GM12878 (cell line): ENCODE results near the gene TSHZ2. TPM values are rescaled to one million over a fixed set of nuclear protein-coding genes. Genes with fewer than 3 reads are reported as not detected.
"Not testable (repeated sequence)": the region's sequence is repeated elsewhere in the genome, so short reads cannot be mapped to it uniquely, and the experiment has no call there.

Source experiments
- ATAC-seq: fragments of 200-7000 bp; cut with Tn5 transposase; 3 replicates; pipeline ENCODE4 v1.9.1; 2020; ENCODE audit warnings: mild to moderate bottlenecking, moderate library complexity
- BruUV-seq: library from RNA; stranded (reverse); fragments of 400-500 nt; replicated peaks from 2 replicates; lab custom pipeline; 2021; lab: Mats Ljungman, UMichigan
- CTCF ChIA-PET: fragments of 300-600 bp; sonication (Branson Sonifier 250); formaldehyde crosslinking; extraction: SDS; loops from one replicate; lab custom pipeline; 2021; ENCODE audit warnings: inconsistent platforms; lab: Yijun Ruan, JAX
- POLR2A ChIA-PET: fragments of 350-600 bp; formaldehyde crosslinking; extraction: SDS; loops from one replicate; lab custom pipeline; 2021; ENCODE audit warnings: inconsistent platforms; lab: Charles Lee
- RAD21 ChIA-PET: fragments of 300-600 bp; sonication (Branson Sonifier 250); formaldehyde crosslinking; loops from one replicate; lab custom pipeline; 2023; ENCODE audit warnings: antibody characterized with exemption; ENCODE audit not compliant: unreplicated experiment; lab: Charles Lee
- SMC1A ChIA-PET: fragments of 300-600 bp; sonication (Branson Sonifier 250); formaldehyde crosslinking; loops from one replicate; lab custom pipeline; 2023; ENCODE audit not compliant: unreplicated experiment, uncharacterized antibody; lab: Charles Lee
- DNase-seq: peaks from one replicate; pipeline ENCODE4 v3.0.0-alpha.2; 2011; ENCODE audit warnings: low read depth, low spot score
- FAIRE-seq: peaks from 3 replicates; lab custom pipeline; 2011; peaks lifted over from hg19 to GRCh38; lab: Jason Lieb, UNC
- H2AFZ ChIP-seq: 2 replicates; pipeline ENCODE4 v1.6.0; 2011; ENCODE audit warnings: low read depth, low read length, control low read depth; ENCODE audit not compliant: control insufficient read depth
- H3K27ac ChIP-seq: 2 replicates; pipeline ENCODE4 v1.5.1; 2011; ENCODE audit warnings: control low read depth; ENCODE audit not compliant: control insufficient read depth, insufficient read depth
- H3K27me3 ChIP-seq, 2 experiments: replicated peaks in 1 of 2; 2 replicates each; pipeline versions ENCODE4 v1.6.0 to v1.6.1; 2011; ENCODE audit warnings: low read length in 1 of 2; ENCODE audit not compliant: control insufficient read depth in 2 of 2, insufficient read depth in 2 of 2
- H3K36me3 ChIP-seq, 2 experiments: 2 replicates each; pipeline ENCODE4 v1.5.1; 2011; ENCODE audit warnings: low read length in 1 of 2; ENCODE audit not compliant: control insufficient read depth in 2 of 2, insufficient read depth in 2 of 2
- H3K4me1 ChIP-seq: 2 replicates; pipeline ENCODE4 v1.6.1; 2011; ENCODE audit warnings: mild to moderate bottlenecking, low read length, moderate library complexity, mixed read lengths; ENCODE audit not compliant: control insufficient read depth, insufficient read depth
- H3K4me2 ChIP-seq: 2 replicates; pipeline ENCODE4 v1.6.0; 2011; ENCODE audit warnings: control low read depth; ENCODE audit not compliant: control insufficient read depth, insufficient read depth
- H3K4me3 ChIP-seq: fragments of 200-600 bp; sonication (generic); 2 replicates; pipeline ENCODE4 v1.5.1; 2016
- H3K79me2 ChIP-seq: 2 replicates; pipeline ENCODE4 v1.6.0; 2011; ENCODE audit warnings: low read length; ENCODE audit not compliant: control insufficient read depth, insufficient read depth
- H3K9ac ChIP-seq: 2 replicates; pipeline ENCODE4 v1.8.0; 2011; ENCODE audit warnings: low read length, control low read depth, mixed read lengths; ENCODE audit not compliant: control insufficient read depth, insufficient read depth
- H3K9me3 ChIP-seq: replicated peaks from 3 replicates; pipeline ENCODE4 v1.5.1; 2011; ENCODE audit warnings: mild to moderate bottlenecking, low read length; ENCODE audit not compliant: control insufficient read depth, insufficient read depth
- H4K20me1 ChIP-seq: 2 replicates; pipeline ENCODE4 v1.6.0; 2011; ENCODE audit not compliant: control insufficient read depth, insufficient read depth
- NR2C2 ChIP-seq: IDR thresholded peaks from 2 replicates; pipeline ENCODE4 v1.6.1; 2011; ENCODE audit warnings: borderline replicate concordance, low read depth; ENCODE audit not compliant: control insufficient read depth, insufficient read length
- SMARCA5 ChIP-seq: fragments of 450-650 bp; IDR thresholded peaks from 2 replicates; pipeline ENCODE4 v1.6.1; 2017; ENCODE audit warnings: mild to moderate bottlenecking
- TCF7 ChIP-seq: IDR thresholded peaks from 2 replicates; pipeline ENCODE4 v1.6.1; 2014; ENCODE audit warnings: antibody characterized with exemption, borderline replicate concordance
- ZNF24 ChIP-seq: fragments of 450-650 bp; IDR thresholded peaks from 2 replicates; pipeline ENCODE4 v1.6.1; 2017; ENCODE audit warnings: antibody characterized with exemption, mild to moderate bottlenecking
- WGBS: methylation state at CpG from one replicate; pipeline ENCODE4 v1.1.6; 2016; ENCODE audit warnings: low lambda C conversion rate; ENCODE audit not compliant: insufficient replicate concordance, insufficient coverage; ENCODE audit errors: missing lambda C conversion rate; 5-methylcytosine and 5-hydroxymethylcytosine counted together
- in situ Hi-C: fragments of 300-500 bp; cut with MboI; formaldehyde crosslinking; loops from 9 replicates; pipeline ENCODE4 v1.14.3; 2018; ENCODE audit warnings: mixed read lengths
- intact Hi-C: fragments of 100-400 bp; cut with micrococcal nuclease; formaldehyde crosslinking; loops from one replicate; pipeline ENCODE4 v1.14.2; 2022; ENCODE audit not compliant: unreplicated experiment
- polyA plus RNA-seq, 11 experiments: library from polyadenylated mRNA; depleted of rRNA in 4 of 11; unstranded in 6 of 11; stranded (reverse) in 5 of 11; fragments of >200 nt; fragmentation: Nextera tagmentation in 4 of 11; fragmentation: Illumina TruSeq in 1 of 11; extraction: Ambion mirVana in 4 of 11; extraction: Trizol in 1 of 11; gene quantifications; 1 replicate in 1 of 11; 2 replicates in 10 of 11; pipeline versions ENCODE4 v1.2.1 to v1.2.3, GENCODE V29; 2011 to 2016; ENCODE audit warnings: inconsistent platforms in 2 of 11, missing spikeins in 2 of 11, low read depth in 1 of 11
- total RNA-seq, 4 experiments: library from RNA; depleted of rRNA in 3 of 4; stranded (reverse); fragments of >200 nt in 3 of 4; fragmentation: Illumina TruSeq in 1 of 4; extraction: Trizol in 1 of 4; gene quantifications; 2 replicates each; pipeline versions ENCODE4 v1.2.1 to v1.2.3, GENCODE V29; 2013 to 2021

TSHZ2 gene
- total and polyA plus RNA-seq, 10 of the 15 experiments (the other 5 are each of a cell fraction or from before 2014, with no cell fraction given): 0.01 to 0.86 (median 0.13) TPM; not detected in 2

DNA sequence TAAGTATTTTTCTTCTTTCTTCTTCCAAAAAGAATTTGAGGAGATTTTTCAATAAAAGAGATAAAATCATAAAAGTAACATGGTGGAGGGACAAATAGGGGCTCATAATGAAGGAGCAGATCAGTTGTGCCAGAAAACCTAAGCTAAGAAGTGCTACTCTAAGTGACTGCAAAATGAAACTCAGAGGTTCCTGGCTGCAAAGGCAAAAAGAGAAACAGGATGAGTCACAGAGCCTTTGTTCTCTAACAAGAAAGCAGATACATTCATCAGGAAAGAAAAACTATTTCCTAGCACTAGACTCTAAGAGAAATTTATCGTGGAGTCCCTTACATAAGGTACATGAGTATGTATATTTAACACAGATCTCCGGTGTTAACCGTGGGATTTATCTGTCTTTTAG, 49.8 kb downstream of the TSHZ2 start:
- ATAC-seq (peak; percentile 90), FAIRE-seq (no peak), DNase-seq (no peak)
- Histone ChIP-seq H3K4me1 (no peaks in the 10 kb centered on the region), H3K4me2 (no peak overlapping the region), H3K79me2 (no peaks in the 10 kb centered on the region), H3K27me3 (no peaks in the 10 kb centered on the region; a peak in 1 of 4 replicates), H3K9me3 (no peaks in the 10 kb centered on the region), H2AFZ (no peak overlapping the region), H3K4me3 (no peak overlapping the region), H4K20me1 (no peaks in the 10 kb centered on the region), H3K9ac (no peak overlapping the region), H3K27ac (no peak overlapping the region), H3K36me3 (no peaks in the 10 kb centered on the region)
- 1% methylated on average over 3 of the region's 3 CpGs for WGBS
- 0 out of 2 replicates have a peak, but pooled peaks have one; percentile 10 for TF ChIP-seq ZNF24
- TF ChIP-seq TCF7: no peak
- TF ChIP-seq SMARCA5: peak; percentile 21; the same call in 1 of the 2 replicates
- ChIA-PET RAD21 (interaction anchor here (1.0 to 1.6 kb wide), 5 partner anchors 11 to 49 kb away, joined by 3 to 13 read pairs (median 4); no protein-coding TSS in a partner anchor), POLR2A (interaction anchor here (1.0 to 1.2 kb wide), 2 partner anchors 18 to 20 kb away, joined by 3 to 6 read pairs; no protein-coding TSS in a partner anchor), SMC1A (interaction anchor here (0.7 to 2.2 kb wide), 7 partner anchors 9 to 74 kb away, joined by 3 to 14 read pairs (median 5); no protein-coding TSS in a partner anchor), CTCF (interaction anchor here (0.7 to 1.3 kb wide), 4 partner anchors 8 to 166 kb away, joined by 3 to 8 read pairs (median 4); no protein-coding TSS in a partner anchor)
- in situ Hi-C loops (no loop called here), intact Hi-C loops (no loop called here)
- no TSS peak for BruUV-seq

DNA sequence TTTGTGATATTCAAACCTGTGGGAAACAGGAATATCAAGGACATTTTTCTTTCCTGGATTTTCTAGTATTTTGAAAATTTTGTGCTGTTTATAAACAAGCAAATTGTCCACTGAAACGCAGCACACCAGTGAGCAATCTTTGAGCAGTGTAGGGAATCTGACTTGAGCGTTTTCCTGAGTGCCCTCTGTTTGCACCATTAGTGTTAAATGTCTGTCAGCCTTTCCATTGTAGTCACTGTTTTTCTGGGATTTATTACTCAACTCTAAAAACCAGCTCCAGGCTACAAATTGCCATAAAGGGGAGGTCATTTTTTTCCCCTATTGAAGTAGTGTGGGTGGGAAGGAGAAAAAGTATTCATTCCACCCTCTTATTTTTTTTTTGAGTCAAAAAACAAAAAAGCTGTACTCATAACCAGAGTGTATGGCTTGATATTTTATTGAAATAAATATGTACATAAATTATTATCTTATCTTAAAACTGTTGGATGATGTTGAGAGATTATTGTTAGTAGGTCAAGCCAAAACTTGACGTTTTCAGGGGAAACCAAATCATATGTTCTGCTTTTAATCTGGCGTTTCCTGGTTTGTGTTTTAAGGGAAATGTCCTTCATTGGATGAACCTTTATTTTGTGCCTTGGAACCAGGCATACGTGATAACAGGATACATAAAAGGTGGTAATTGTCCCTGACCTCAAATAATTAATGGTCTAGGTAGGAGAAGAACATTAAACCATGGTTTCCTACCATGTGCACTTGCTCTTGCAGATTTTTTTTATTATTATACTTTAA, 51.8 kb downstream of the TSHZ2 start:
- Histone ChIP-seq H3K27me3 (no peaks in the 10 kb centered on the region; a peak in 1 of 4 replicates), H4K20me1 (no peaks in the 10 kb centered on the region), H3K4me1 (no peaks in the 10 kb centered on the region), H3K79me2 (no peaks in the 10 kb centered on the region), H3K27ac (no peak overlapping the region), H3K4me3 (no peak overlapping the region), H3K4me2 (no peak overlapping the region), H3K9me3 (no peaks in the 10 kb centered on the region), H2AFZ (no peak overlapping the region), H3K36me3 (no peaks in the 10 kb centered on the region), H3K9ac (no peak overlapping the region)
- in situ Hi-C loops: no loop called here
- intact Hi-C loops: no loop called here
- FAIRE-seq (no peak), ATAC-seq (no peak)
- ChIA-PET POLR2A (no interaction called here), RAD21 (no interaction called here), CTCF (interaction anchor here (0.7 kb wide), 1 partner anchor 35 kb away, joined by 3 read pairs; no protein-coding TSS in a partner anchor), SMC1A (interaction anchor here (0.7 kb wide), 1 partner anchor 133 kb away, joined by 3 read pairs; no protein-coding TSS in a partner anchor)
- WGBS: 3% methylated on average over 5 of the region's 5 CpGs
- BruUV-seq: no TSS peak
- TF ChIP-seq NR2C2: no peak
- TF ChIP-seq, all 136 proteins: peak for 0
- no peak for DNase-seq

DNA sequence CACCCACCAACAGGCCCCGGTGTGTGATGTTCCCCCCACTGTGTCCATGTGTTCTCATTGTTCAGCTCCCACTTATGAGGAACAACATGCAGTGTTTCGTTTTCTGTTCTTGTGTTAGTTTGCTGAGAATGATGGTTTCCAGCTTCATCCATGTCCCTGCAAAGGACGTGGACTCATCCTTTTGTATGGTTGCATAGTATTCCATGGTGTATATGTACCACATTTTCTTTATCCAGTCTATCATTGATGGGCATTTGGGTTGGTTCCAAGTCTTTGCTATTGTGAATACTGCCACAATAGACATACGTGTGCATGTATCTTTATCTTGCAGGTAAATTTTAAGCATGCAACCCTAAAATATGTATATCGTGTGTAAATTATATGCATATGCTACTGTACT, 52.5 kb downstream of the TSHZ2 start:
- H4K20me1 ChIP-seq, H3K27me3 ChIP-seq, H3K27ac ChIP-seq, in situ Hi-C loops, intact Hi-C loops, H3K9ac ChIP-seq, FAIRE-seq, H3K4me1 ChIP-seq, POLR2A ChIA-PET, H3K79me2 ChIP-seq, ATAC-seq, SMC1A ChIA-PET, H3K36me3 ChIP-seq, H3K4me2 ChIP-seq, DNase-seq, H2AFZ ChIP-seq, RAD21 ChIA-PET, BruUV-seq, H3K9me3 ChIP-seq, H3K4me3 ChIP-seq: not testable (repeated sequence)
- CTCF ChIA-PET: interaction anchor here (1.0 kb wide), 1 partner anchor 37 kb away, joined by 3 read pairs; no protein-coding TSS in a partner anchor
- 59% methylated on average over 5 of the region's 5 CpGs for WGBS
